GM04503 (cell line): ENCODE data around the gene UBA1.
"Not testable (repeated sequence)": the region's sequence is repeated elsewhere in the genome, so short reads cannot be mapped to it uniquely, and the experiment has no call there.

Experiments used
- DNase-seq: peaks from one replicate; pipeline ENCODE4 v3.0.0-alpha.2; 2012; ENCODE audit warnings: low read depth

The UBA1 gene

DNA sequence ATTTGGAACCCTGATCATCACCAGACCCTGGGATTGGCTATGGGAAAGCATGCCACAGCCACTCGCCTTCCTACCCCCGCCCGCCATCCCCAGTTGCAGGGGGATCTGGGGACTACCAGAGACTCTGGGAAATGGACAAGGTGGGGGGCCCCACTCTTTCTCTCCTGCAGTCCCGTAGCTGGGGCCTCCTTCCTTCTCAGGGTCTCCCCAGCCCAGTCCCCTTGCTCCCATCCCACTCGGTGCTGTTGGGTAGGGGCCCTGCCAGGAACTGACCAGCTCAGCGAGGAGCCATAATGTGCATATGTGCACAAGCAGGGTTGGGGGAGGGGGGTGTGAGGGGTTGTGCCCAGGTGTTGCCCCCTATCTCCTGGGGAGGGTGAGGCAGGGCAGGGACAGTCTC, 35.8 kb downstream of the UBA1 start:
- DNase-seq, result no peak

DNA sequence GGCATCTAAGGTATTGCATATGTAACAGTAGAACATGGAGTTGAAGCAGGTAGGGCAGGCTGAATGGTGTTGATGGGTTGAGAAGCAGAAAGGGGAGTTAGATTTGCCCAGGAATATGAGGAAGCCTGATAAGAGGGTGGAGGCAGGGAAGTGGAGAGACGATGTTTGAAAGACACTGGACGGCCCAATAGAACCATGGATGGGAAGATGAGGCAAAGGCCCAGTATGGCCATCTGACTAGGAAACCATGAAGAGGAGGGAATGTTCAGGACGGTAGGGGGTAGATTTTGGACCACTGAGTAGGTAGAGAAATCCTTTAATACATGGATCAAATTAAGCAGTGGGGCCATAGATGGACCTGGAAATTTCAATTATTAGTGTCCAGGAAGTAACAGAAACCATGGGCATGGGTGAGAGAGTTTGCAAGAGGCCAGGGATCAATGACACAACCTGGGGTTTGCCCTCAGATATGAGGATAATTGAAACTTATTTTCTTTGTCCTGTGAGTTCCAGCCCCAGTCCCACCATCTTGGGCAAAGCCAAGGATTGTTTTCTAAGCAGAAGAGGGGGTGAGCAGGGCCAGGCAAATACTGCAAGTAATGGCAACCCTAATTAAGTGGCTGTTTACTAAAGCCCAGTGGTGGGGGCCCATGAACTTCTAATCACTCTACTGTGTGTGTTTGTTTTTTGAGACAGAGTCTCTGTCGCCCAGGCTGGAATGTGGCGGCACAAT, 36.7 kb downstream of the UBA1 start:
- DNase-seq, result no peak

DNA sequence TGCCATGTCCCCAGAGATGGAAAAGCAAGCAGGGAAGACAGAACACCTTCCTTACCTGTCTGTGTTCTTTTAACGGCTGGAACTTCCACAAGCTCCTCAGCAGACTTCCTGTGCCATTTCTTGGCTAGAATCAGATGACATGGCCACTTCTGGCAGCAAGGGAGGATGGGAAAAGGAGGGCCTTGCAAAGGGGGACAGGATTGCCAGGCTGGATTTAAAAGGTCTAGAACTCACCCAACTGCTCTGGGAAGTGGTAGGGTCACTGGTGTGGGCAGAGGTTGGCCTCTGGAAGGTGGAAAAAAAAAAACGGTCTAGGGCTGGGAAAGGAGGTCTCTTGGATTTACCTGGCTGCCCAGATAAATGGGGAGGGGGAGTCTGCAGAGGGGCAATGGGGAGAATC, 37.5 kb downstream of the UBA1 start:
- no peak for DNase-seq

DNA sequence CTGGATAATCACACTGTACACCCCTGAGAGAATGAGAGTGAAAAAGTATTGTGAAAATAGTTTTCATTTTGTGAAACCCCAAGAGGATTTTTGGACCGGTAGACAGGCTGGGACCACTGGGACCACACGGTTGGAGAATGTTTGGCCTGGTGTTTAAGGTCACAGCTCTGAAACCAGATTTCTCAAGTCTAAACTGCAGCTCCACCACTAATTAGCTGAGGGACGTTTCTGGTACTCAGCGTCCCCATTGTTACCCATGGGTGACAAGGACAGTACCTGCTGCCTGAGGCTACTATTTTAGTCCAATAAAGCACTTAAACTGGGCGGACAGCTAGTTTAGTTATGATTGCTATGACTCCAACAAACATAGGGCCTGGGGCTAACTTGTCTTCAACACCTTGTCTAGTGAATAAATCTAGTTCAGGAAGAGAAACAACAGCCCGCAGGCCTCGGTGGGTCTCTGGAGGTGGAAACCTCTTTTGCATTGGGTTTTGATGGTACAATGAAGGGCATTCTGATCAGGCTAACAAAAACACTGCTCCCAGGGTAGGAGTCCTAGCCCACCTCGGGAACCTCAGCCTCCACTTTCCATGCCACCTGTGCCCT, 38.7 kb downstream of the UBA1 start:
- no peak for DNase-seq

DNA sequence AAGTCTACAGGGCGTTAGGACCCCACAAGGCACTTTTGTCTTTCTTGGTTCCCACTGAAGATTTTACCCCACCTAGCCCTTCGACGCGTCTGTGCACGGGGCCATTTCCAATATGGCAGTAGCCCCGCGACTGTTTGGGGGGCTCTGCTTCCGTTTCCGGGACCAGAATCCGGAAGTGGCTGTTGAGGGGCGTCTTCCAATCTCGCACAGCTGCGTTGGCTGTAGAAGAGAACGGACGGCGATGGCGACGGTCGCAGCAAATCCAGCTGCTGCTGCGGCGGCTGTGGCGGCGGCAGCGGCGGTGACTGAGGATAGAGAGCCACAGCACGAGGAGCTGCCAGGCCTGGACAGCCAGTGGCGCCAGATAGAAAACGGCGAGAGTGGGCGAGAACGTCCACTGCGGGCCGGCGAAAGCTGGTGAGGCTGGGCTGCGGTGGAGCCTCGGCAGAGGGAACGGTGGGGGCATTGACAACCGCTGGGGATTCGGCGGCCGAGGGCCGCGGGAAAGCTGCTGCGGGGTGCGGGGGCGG, 39.2 kb downstream of the UBA1 start, which contains the start of gene USP11:
USP11 (plus strand) TSS at position 207 of the 530 bp plus-strand sequence; CDS start at position 242, 35 bp downstream.
- no peak for DNase-seq

DNA sequence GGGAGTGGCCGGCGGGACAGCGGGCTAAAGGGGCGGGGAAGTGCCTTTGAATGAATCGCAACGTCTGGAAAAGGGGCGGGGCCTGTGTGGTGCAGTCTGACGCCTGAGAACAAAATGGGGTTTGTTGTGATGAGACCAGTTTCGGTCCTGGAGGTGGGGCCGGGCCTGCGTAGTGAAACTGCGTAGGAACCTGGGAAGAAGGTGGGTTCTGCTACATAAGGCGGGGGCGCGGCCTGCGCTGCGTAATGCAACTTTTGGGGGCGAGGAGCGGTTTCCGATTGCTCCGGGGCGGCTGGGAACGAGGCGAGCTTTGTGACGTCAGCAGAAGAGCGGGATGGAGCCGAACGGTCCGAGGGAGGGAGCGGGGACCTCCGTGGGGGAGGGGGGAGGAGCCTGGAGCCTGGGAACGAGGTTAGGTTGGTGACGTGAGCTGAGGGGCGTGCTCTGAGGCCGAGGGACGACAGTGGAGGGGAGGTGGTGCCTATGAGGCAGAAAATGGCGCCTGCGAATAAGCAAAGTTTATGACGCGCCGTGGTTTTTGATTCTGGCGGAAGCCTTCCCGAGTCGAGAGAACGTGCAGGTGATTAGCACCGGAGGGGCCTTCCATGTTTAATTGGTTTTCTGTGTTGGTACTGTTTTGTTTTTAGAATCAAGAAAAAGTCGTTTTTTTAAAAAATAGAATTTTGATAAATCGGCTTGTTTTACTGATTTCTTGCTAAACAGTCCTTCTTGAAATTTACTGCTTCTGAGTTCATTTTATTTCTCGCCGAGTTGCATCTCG, 39.9 kb downstream of the UBA1 start:
- peak; percentile 79 for DNase-seq

DNA sequence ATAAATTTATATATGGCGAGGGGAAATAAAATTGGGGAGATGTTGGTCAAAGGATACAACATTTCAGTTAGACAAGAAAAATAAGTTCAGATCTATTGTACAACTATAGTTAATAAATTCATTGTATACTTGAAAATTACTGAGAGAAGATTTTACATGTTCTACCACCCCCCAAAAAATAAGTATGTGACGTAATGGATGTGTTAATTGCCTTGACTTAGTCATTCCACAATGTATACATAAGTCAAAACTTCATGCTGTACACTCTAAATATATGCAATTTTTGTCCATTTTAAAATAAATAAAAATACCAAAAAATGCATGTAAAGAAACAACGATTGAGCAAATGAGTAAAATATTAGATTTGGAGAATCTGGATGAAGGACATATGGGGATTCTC, 41.0 kb downstream of the UBA1 start:
- no peak for DNase-seq

DNA sequence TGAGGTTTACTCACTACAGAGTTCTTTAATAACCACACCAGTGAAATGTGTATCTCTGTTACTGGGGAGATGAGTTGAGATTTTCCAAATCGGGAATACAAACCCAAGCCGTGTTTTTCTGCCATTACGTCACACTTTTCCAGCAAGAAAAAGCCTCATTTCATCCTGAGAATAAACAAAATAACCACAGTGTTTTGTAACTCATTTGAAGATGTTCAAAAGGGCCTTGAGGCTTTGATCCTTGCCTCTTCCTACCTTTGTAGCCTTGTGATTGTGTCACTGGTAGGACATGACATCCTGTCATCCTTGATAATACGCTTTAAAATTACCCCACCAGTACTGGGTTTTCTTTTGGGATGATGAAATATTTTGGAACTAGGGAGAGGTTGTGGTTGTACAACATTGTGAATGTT, 42.1 kb downstream of the UBA1 start:
- no peak for DNase-seq

DNA sequence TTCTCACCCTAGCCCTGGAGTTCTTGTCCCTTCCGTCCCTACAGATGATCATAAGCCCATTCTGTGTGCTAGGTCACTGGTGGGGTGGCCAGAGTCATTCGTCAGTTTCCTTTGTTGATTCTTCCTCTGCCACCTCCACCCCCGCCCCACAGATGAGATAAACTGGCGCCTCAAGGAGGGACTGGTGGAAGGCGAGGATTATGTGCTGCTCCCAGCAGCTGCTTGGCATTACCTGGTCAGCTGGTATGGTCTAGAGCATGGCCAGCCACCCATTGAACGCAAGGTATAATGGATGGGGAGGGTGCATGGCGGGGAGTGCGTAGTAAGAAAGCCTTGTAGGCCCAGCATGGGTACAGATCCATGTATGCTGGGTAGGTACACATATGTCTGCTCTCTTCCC, 45.6 kb downstream of the UBA1 start:
- DNase-seq, result no peak

DNA sequence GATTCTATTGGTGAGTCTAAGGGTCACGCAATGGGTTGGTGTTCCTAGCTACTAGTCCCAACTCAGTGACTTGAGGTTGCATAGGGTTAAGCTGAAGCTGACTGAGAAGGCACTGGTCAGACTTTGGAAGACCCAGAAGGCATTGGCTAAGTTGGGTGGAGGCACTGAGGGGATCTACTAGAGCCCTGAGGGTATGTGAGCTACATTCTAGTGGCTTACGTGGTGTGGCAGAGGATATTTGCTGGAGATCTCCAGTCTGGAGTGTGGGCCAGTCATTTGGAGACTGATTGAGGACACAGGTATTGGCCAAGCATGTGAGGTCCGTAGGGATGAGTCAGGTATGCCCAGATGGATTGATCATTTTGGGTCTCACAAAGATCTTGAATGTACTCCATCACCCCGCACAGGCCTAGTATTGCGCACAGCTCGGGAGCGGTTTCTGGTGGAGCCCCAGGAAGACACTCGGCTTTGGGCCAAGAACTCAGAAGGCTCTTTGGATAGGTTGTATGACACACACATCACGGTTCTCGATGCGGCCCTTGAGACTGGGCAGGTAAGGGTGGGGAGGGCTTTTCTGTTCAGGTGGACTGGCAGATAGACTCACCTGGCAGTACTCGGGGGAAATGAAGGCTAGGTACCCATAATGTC, 46.4 kb downstream of the UBA1 start:
- DNase-seq, result no peak

DNA sequence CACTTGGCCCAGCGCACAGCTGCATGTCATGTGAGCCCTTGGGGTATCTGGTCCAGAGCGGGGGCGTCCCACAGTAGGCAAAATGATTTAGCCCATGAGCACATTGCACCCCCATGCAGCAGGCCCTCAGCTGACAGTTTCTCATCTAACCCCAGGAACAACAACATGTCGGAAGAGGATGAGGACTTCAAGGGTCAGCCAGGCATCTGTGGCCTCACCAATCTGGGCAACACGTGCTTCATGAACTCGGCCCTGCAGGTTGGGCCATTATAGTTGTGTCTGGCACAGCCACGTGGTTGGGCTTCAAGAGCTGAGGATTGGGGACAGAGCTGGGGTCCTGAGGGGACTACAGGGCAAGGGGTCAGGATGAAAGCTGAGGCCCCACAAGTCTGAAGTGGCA, 47.0 kb downstream of the UBA1 start:
- DNase-seq, result no peak

DNA sequence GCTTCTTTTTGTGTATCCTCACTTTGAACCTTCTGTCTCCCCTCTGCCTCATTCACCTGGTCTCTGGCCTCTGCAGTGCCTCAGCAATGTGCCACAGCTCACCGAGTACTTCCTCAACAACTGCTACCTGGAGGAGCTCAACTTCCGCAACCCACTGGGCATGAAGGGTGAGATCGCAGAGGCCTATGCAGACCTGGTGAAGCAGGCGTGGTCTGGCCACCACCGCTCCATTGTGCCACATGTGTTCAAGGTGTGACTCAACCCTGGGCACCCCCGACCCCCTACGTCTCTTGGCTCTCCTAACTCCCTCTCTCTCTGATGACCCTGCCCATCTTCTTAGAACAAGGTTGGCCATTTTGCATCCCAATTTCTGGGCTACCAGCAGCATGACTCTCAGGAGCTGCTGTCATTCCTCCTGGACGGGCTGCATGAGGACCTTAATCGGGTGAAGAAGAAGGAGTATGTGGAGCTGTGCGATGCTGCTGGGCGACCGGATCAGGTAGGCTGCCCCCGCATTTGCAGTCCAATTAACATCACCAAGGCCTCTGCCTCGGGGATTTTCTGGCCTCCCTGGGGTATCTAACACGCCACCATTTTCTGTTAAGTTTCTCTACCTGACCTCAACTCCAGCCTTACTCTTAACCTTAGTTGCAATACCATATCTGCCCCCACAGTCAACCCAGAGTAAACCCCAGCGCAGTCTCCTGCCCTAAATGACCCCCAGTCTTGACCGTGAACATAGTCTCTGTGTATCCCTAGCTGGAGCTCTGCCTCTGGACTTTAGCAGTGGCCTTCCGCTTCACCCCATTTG, 47.8 kb downstream of the UBA1 start:
- DNase-seq, result no peak

DNA sequence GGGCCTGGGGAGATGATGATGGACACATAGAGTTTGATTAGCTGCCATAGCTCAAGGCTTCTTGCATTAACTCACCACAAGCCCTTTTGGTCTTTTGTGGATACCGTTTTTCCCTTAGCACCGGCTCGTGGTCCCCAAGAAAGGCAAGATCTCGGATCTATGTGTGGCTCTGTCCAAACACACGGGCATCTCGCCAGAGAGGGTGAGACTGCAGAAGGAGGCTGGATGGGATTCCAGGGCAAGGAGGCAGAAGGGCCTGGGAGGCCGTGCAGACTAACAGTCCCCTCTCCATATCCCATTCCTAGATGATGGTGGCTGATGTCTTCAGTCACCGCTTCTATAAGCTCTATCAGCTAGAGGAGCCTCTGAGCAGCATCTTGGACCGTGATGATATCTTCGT, 48.7 kb downstream of the UBA1 start:
- no peak for DNase-seq

DNA sequence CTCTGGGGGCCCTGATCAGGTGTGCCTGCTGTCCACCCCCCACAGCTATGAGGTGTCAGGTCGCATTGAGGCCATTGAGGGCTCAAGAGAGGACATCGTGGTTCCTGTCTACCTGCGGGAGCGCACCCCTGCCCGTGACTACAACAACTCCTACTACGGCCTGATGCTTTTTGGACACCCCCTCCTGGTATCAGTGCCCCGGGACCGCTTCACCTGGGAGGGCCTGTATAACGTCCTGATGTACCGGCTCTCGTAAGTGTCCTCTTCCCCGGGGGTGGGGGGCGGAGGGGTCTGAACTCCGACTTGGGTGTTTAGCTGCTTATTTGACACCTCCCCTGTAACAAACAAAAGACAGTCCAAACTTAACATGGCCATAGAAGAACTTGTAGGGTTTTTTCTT, 49.7 kb downstream of the UBA1 start:
- DNase-seq, result no peak

DNA sequence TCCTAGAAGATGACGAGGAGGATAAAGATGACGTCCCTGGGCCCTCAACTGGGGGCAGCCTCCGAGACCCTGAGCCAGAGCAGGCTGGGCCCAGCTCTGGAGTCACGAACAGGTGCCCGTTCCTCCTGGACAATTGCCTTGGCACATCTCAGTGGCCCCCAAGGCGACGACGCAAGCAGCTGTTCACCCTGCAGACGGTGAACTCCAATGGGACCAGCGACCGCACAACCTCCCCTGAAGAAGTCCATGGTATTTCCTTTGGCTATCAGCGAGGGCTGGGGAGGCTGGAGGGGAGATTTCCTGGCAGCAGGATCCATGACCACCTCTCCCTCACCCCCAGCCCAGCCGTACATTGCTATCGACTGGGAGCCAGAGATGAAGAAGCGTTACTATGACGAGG, 51.0 kb downstream of the UBA1 start:
- DNase-seq, result no peak

DNA sequence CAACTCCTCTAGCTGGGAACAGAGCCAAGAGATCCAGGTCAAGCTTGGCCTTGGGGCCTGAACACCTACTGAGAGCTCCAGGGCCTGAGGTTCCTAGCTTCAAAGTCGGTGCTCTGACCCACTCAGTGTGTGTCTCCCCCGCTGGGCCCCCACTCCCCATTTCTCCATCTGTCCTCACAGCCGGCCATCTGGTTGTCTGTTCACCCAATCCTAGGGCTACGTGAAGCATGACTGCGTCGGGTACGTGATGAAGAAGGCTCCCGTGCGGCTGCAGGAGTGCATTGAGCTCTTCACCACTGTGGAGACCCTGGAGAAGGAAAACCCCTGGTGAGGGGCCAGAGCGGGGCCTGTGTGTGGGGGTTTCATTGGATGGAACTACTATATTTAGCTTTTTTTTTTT, 51.5 kb downstream of the UBA1 start:
- DNase-seq, result no peak

DNA sequence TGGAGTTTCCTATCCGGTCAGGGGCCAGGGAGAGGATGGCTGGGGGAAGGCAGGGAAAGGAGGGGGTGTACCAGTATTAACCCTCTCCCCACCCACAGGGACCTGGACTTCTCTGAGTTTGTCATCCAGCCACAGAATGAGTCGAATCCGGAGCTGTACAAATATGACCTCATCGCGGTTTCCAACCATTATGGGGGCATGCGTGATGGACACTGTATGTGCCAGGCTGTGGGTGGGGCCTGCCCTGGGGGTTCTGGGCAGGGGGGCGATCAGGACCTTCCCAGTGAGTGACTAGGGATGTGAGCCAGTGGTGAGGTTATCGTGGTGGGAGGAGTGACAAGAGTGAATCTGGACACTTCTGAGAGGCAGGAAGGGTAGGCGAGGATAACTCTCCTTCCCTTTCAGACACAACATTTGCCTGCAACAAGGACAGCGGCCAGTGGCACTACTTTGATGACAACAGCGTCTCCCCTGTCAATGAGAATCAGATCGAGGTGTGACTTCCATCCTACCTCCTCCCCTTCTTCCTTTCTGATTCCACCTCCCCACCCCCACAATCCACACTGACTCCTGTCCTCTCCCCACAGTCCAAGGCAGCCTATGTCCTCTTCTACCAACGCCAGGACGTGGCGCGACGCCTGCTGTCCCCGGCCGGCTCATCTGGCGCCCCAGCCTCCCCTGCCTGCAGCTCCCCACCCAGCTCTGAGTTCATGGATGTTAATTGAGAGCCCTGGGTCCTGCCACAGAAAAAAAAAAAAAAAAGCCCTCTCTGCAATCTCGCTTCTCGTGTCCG, 53.8 kb downstream of the UBA1 start:
- DNase-seq, result no peak

DNA sequence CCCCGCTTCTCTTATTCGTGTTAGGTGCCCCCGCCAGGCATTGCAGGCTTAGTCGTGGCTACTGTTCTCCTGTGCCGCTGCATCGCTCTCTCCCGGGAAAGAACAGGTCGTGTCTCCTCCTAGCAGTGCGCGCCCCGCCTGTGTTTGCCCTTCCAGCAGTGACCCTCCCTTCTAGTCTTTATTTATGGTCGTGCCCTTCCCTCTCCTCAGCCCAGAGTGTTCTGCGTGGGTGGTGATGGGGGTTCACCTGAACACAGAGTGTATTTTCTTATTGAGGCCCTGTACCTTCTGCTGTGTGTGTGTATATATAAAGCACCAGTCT, 54.3 kb downstream of the UBA1 start:
- DNase-seq, result no peak

DNA sequence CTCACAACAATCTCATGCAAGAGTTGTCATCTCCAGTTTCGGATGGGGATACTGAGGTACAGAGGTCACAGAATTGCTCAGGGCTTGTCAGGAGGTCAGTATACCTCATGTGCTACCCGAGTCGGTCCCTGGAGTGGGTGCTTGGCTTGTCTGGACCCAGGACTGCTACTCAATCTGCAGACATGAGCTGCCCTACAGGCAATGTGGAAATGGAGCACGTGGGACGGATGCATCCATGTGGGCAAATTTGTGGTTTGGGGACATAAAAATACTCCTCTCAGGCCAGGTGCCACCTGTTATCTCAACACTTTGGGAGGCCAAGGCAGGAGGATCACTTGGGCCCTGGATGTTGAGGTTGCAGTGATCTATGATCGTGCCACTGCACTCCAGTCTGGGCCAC, 54.9 kb downstream of the UBA1 start:
- no peak for DNase-seq

DNA sequence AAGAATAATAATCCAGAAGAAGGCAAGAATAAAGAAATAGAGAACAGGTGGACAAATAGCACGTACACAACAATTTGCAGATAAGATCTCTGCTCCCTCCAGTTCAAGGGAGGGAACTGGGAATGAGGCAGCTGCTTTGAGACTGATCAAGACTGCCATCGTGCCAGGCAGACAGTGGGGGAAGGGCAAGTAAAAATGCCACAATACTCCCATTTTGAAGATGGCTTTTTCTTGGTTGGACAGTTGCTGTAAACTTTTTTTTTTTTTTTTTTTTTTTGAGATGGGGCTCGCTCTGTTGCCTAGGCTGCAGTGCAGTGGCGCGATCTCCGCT, 56.4 kb downstream of the UBA1 start:
- DNase-seq, result no peak

DNA sequence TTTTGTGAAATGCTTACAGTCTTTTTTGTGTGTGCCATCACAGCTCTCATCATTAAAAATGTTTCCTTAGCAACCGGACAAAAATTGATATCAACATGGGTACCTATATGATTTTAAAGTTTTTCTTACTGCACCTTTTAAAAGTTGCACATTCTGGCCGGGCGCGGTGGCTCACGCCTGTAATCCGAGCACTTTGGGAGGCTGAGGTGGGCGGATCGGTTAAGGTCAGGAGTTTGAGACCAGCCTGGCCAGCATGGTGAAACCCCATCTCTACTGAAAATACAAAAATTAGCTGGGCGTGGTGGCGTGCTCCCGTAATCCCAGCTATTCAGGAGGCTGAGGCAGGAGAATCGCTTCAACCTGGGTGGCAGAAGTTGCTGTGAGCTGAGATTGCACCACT, 64.0 kb downstream of the UBA1 start:
- not testable (repeated sequence) for DNase-seq
